Mesendoderm (in vitro differentiated cells): Measurements from ENCODE around the gene SRGAP2B. TPM values are rescaled to one million over a fixed set of nuclear protein-coding genes. Genes with fewer than 3 reads are reported as not detected.
"Not testable (repeated sequence)": the region's sequence is repeated elsewhere in the genome, so short reads cannot be mapped to it uniquely, and the experiment has no call there.

Experiments used
- DNase-seq: peaks from one replicate; pipeline ENCODE4 v3.0.0; 2013
- H2AK5ac ChIP-seq: 2 replicates; pipeline ENCODE4 v1.6.1; 2013; ENCODE audit warnings: low read length, inconsistent platforms
- H2BK120ac ChIP-seq: 2 replicates; pipeline ENCODE4 v1.6.1; 2013; ENCODE audit warnings: low read depth, mild to moderate bottlenecking, low read length, moderate library complexity, mixed read lengths
- H2BK15ac ChIP-seq: replicated peaks from 2 replicates; pipeline ENCODE4 v1.6.1; 2013; ENCODE audit warnings: low read depth, mild to moderate bottlenecking, moderate library complexity
- H2BK5ac ChIP-seq: 2 replicates; pipeline ENCODE4 v1.6.1; 2013; ENCODE audit warnings: low read length, inconsistent platforms
- H3K18ac ChIP-seq: 2 replicates; pipeline ENCODE4 v1.6.1; 2013; ENCODE audit warnings: mild to moderate bottlenecking, low read length, mixed read lengths
- H3K23ac ChIP-seq: one replicate; pipeline ENCODE4 v1.6.1; 2013; ENCODE audit warnings: low read length
- H3K27ac ChIP-seq: 2 replicates; pipeline ENCODE4 v1.5.1; 2013; ENCODE audit warnings: low read depth, mild to moderate bottlenecking, inconsistent platforms, low read length, moderate library complexity
- H3K27me3 ChIP-seq: 2 replicates; pipeline ENCODE4 v1.6.1; 2013; ENCODE audit warnings: low read length, control low read depth, mild to moderate bottlenecking, inconsistent platforms; ENCODE audit not compliant: insufficient read depth, poor library complexity
- H3K36me3 ChIP-seq: 2 replicates; pipeline ENCODE4 v1.6.1; 2013; ENCODE audit warnings: low read length, inconsistent platforms; ENCODE audit not compliant: control insufficient read depth, insufficient read depth
- H3K4ac ChIP-seq: one replicate; pipeline ENCODE4 v1.6.1; 2013; ENCODE audit warnings: low read depth, mild to moderate bottlenecking, low read length, moderate library complexity
- H3K4me1 ChIP-seq: 2 replicates; pipeline ENCODE4 v1.6.1; 2013; ENCODE audit warnings: low read depth, low read length, inconsistent platforms; ENCODE audit not compliant: control insufficient read depth
- H3K4me2 ChIP-seq: 2 replicates; pipeline ENCODE4 v1.6.1; 2013; ENCODE audit warnings: low read length
- H3K4me3 ChIP-seq: 2 replicates; pipeline ENCODE4 v1.5.1; 2013; ENCODE audit warnings: mild to moderate bottlenecking, low read length
- H3K56ac ChIP-seq: one replicate; pipeline ENCODE4 v1.6.1; 2013; ENCODE audit warnings: low read length
- H3K79me1 ChIP-seq: 2 replicates; pipeline ENCODE4 v1.6.1; 2013; ENCODE audit warnings: low read length, inconsistent platforms
- H3K79me2 ChIP-seq: 2 replicates; pipeline ENCODE4 v1.6.1; 2013; ENCODE audit warnings: mild to moderate bottlenecking, low read length; ENCODE audit not compliant: control insufficient read depth, insufficient read depth
- H3K9ac ChIP-seq: 2 replicates; pipeline ENCODE4 v1.6.1; 2013; ENCODE audit warnings: low read length, inconsistent platforms
- H4K5ac ChIP-seq: one replicate; pipeline ENCODE4 v1.6.1; 2013; ENCODE audit warnings: low read length
- H4K8ac ChIP-seq: one replicate; pipeline ENCODE4 v1.6.1; 2013; ENCODE audit warnings: low read depth, mild to moderate bottlenecking, control low read depth, low read length, moderate library complexity
- WGBS: extraction: QIAGEN DNeasy Blood & Tissue Kit; methylation state at CpG from one replicate; pipeline ENCODE4 v1.1.7; 2013; ENCODE audit warnings: low lambda C conversion rate, missing lambda C conversion rate; ENCODE audit not compliant: insufficient coverage; ENCODE audit errors: extremely low coverage; 5-methylcytosine and 5-hydroxymethylcytosine counted together
- polyA plus RNA-seq, 2 experiments: library from polyadenylated mRNA; stranded (reverse); fragments of 200-250 nt; gene quantifications; one replicate each; pipeline ENCODE4 v1.2.3, GENCODE V29; 2013

Gene SRGAP2B
- polyA plus RNA-seq (2013, experiment 1 of 2), result 13.1 TPM
- 13.0 TPM for polyA plus RNA-seq (2013, experiment 2 of 2)

DNA sequence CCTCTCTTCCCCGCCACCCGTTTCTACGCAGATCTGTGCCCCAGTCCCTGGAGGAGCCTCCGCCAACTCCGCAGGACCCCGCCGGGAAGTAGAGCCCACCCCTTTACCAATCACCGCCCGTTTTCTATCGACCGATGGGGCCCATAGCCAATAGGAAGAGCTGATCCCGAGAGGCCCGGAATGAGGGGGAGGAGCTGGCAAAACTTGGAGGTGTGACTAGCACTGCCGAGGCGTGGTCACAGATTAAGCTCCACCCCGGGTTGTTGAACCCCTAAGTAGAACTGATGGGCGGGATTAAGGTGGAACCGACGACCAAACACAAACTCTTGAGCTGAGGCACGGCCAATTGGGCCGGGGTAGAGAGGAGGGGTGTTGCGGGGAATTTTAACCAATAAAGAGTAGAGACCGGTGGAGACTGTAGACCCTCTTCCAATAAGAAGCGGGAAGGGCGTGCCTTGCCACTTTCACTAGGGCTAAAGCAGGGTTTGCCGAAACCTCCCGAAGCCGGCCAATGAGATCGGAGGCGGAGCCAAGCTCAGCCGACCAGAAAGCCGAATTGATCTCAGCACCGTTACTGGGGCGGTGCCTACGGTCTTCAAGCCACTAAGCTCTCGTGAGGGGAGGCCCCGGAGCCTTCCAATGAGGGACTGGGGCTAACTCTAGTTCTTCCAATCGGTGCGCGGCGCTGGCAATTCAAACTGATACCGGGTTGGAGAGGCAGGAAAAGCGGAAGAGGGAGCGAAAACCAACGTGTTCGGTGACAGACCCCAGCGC, at the start of gene SRGAP2B, which contains the start of gene FAM72D:
Gene SRGAP2B, minus strand, starts transcription at position 45 of the 774 bp plus-strand sequence. CDS start 2,427 bp downstream, outside the sequence.
Gene FAM72D, plus strand, starts transcription at position 691 of the 774 bp plus-strand sequence. CDS start 874 bp downstream, outside the sequence.
- H3K4ac ChIP-seq, H3K9ac ChIP-seq, H3K4me3 ChIP-seq, H3K27me3 ChIP-seq, H3K4me1 ChIP-seq, H3K23ac ChIP-seq, H2BK15ac ChIP-seq, H2BK5ac ChIP-seq, DNase-seq, H3K79me2 ChIP-seq, H3K4me2 ChIP-seq, H4K8ac ChIP-seq, H2BK120ac ChIP-seq, H3K36me3 ChIP-seq, H3K18ac ChIP-seq, H3K27ac ChIP-seq, H2AK5ac ChIP-seq, H4K5ac ChIP-seq, H3K79me1 ChIP-seq: not testable (repeated sequence)
- peak within 1 kb of the TSS; percentile 42 for H3K56ac ChIP-seq
- no CpG with 5 or more reads among the region's 47 CpGs for WGBS

DNA sequence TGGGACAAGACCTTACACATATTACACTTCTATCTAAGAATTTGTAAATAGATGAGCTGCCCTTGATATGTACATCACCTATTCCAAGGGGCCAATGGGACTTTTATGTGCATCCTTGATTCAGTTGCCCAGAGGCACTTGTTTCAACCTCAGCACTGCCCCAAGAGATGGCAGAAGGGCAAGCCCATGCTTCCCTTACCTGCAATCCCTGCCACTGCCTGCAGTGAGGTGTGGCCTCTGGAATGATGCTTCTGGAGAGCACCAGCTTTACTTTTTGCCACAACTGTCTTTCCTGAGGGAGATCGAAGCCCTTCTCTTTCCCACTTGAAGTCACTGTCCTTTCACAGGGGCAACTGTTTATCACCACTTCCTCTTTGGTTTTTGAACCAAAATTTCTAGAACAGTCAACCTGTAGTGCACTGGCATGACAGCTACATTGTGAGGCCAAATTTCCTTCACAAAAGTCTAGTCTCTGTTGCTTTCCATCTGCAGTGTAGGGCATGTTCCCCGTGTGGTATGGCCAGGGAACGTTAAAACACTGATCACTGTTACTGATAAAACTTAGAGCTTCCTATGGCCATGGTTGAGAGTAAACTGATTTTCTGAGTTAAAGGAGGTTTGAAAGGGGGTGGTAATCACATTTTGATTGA, 49.3 kb upstream of the SRGAP2B start:
- not testable (repeated sequence) for H3K79me1 ChIP-seq, H2BK120ac ChIP-seq, H2BK5ac ChIP-seq, H2BK15ac ChIP-seq, H4K8ac ChIP-seq, H3K56ac ChIP-seq, H3K9ac ChIP-seq, H3K36me3 ChIP-seq, H4K5ac ChIP-seq, H3K4ac ChIP-seq, H3K4me1 ChIP-seq, H3K4me2 ChIP-seq, H3K4me3 ChIP-seq, H3K18ac ChIP-seq, H2AK5ac ChIP-seq, H3K23ac ChIP-seq, DNase-seq, H3K27me3 ChIP-seq, H3K27ac ChIP-seq, H3K79me2 ChIP-seq
- WGBS, result no CpG with 5 or more reads among the region's 3 CpGs

DNA sequence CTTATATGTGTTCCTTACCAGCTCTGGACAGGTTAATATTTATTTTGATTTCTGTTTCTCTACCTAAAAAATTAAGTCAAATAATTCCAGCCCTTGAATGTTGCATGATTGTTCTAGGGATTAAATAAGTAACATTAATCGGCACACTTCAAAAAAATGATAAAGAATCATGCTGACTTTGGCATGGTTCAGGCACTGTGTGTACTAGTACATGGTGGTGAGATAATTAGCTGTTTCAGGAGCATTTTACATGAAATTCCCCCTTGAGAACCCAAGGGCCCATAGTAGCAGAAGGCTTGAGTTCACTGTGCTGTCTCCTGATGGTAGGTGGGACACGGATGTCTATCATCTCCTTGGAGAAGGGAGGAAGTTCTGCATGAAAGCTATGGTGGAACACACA, 45.4 kb upstream of the SRGAP2B start:
- H3K4me2 ChIP-seq, H4K8ac ChIP-seq, H3K9ac ChIP-seq, H3K79me1 ChIP-seq, H3K4me3 ChIP-seq, H2BK15ac ChIP-seq, H3K56ac ChIP-seq, H3K79me2 ChIP-seq, H2BK120ac ChIP-seq, H3K18ac ChIP-seq, H2BK5ac ChIP-seq, H3K27ac ChIP-seq, H4K5ac ChIP-seq, H3K36me3 ChIP-seq, H3K23ac ChIP-seq, H3K4me1 ChIP-seq, DNase-seq, H2AK5ac ChIP-seq, H3K27me3 ChIP-seq, H3K4ac ChIP-seq: not testable (repeated sequence)
- WGBS, result no CpG with 5 or more reads among the region's 2 CpGs

DNA sequence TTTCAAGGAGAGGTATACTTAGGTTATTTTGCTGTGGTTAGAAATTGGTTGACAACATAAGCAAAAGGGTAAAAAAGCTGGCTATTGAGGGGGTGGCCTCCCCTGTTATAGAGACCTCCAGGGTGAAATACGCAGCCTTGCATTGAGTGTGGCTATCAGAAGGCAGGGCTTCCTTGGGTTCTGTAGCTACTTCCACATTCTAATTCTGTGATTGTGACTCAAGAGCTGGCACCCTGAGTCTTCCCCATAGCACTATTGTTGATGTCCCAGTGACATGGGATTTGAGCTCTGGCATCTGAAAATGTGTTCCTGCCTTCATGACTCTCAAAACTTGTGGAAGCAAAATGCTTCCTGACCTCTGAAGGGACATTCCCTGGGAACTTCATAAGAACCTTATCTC, 39.3 kb upstream of the SRGAP2B start:
- H2AK5ac ChIP-seq, H2BK15ac ChIP-seq, H3K27ac ChIP-seq, H3K36me3 ChIP-seq, H3K27me3 ChIP-seq, H3K4me2 ChIP-seq, H3K56ac ChIP-seq, H4K8ac ChIP-seq, H3K79me2 ChIP-seq, H3K79me1 ChIP-seq, H2BK120ac ChIP-seq, H3K4ac ChIP-seq, H3K18ac ChIP-seq, H3K9ac ChIP-seq, DNase-seq, H3K23ac ChIP-seq, H3K4me3 ChIP-seq, H2BK5ac ChIP-seq, H3K4me1 ChIP-seq, H4K5ac ChIP-seq: not testable (repeated sequence)
- no CpG with 5 or more reads among the region's 1 CpG for WGBS

DNA sequence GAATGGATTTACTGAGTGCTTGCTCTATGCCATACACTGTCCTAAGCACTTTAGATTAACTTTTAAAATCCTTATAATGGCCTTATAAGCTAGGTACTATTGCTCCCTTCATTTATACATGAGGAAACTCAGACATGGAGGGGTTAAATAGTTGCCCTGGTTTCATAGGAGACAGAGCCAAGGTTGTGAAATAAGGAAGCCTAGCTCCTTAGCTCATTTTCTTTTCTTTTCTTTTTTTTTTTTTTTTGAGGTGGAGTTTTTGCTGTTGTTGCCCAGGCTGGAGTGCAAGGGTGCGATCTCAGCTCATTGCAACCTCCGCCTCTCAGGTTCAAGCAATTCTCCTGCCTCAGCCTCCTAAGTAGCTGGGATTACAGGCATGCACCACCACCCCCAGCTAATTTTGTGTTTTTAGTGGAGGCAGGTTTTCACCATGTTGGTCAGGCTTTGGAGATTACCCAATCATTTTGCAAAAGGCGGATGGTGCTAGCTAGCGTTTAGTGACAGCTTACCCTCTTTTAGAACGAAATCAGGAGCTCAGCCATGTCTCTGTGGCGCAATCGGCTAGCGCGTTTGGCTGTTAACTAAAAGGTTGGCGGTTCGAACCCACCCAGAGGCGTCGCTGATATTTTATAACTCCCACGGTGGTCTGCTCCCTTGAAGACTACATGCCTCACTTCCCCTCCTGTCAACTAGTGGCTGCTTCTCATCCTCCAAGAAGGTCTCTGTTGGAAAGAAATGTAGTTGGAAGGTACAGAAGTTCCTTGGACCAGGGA, 33.8 kb upstream of the SRGAP2B start:
- no CpG with 5 or more reads among the region's 14 CpGs for WGBS
- H3K79me2 ChIP-seq, H3K23ac ChIP-seq, H3K4ac ChIP-seq, H3K79me1 ChIP-seq, H3K27me3 ChIP-seq, H2BK15ac ChIP-seq, H3K27ac ChIP-seq, H3K36me3 ChIP-seq, H2BK120ac ChIP-seq, H3K56ac ChIP-seq, H2BK5ac ChIP-seq, H4K5ac ChIP-seq, H2AK5ac ChIP-seq, H3K4me3 ChIP-seq, H3K4me1 ChIP-seq, H3K4me2 ChIP-seq, H4K8ac ChIP-seq, H3K9ac ChIP-seq, H3K18ac ChIP-seq: not testable (repeated sequence)
- peak; percentile 62 for DNase-seq
